NCI-H524 treated with DMSO at 0.1 percent for 48 hours (cell line): ENCODE data around the gene COMMD8.
A peak's percentile ranks its signal among the peaks of the same experiment; 100 is the strongest.
"Not testable (repeated sequence)": the region's sequence is repeated elsewhere in the genome, so short reads cannot be mapped to it uniquely, and the experiment has no call there.

Experiments
- DNase-seq: peaks from one replicate; lab custom pipeline; 2025; lab: John Stamatoyannopoulos, UW

Gene COMMD8

DNA sequence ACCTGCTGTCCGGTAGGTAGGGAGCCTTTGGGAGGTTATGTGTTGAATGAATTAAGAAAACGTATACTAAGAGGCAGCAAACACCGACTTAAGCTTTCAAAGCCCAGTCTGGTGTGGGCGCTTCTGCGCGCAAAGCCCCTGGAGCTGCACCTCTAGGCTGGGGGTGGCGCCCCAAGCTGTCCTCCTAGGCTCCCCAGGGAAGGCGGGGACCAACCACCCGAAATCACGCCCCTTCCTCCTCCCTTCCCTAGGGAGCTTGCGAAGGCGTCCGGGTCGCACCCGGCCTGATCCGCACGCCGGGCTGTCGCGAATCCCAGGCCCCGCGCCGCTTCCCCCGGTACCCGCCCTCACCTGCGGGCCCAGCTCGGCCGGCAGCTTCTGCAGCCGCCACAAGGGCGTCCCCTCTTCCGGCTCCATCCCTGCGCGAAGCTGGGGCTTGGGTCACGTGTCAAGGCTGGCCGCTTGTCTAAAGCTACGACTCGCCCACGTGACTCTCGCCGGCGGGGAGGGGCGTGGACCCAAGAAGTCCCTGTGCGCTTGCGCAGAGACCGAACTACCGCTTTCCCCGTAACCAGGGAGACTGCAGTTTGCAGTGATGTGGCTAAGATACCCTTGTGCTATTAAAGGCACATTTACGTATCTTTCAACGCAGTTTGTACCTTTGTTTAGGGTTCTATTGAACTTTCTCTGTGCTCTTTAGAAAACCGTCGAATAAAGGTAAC is at the start of gene COMMD8:
TSS of gene COMMD8 (minus strand) at position 468 of the 722 bp plus-strand sequence. CDS start at position 417, 51 bp downstream.
- DNase-seq, result peak; percentile 63

DNA sequence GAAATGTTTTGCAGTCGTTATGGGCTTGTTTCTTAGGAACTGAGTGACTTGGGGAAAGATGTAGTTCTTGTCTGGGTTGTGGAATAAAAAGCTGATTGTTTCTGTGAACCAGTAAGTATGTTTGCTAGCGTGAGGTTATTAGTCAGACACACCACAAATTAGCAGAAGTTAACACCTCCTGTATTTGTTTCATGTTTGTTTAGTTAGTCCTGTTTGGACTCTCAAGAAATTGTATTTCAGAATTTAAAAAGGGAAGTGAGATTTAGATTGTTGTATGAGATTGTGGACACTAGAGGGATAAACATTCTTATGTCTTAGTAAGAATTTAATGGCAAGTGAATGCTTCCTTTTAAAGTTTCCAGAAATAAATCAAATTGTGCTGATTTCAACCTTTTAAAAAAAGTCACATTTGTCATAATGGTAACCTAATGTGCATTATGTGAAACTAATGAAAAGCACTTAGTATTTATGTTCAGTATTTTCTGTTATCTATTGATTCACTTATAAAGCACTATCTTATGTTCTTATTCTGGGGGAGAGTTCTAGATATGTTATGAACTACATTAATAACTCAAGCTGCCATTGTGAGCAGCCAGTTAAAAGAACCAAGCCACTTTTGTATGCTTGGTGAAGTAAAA is 47.1 kb upstream of the COMMD8 start:
- no peak for DNase-seq

DNA sequence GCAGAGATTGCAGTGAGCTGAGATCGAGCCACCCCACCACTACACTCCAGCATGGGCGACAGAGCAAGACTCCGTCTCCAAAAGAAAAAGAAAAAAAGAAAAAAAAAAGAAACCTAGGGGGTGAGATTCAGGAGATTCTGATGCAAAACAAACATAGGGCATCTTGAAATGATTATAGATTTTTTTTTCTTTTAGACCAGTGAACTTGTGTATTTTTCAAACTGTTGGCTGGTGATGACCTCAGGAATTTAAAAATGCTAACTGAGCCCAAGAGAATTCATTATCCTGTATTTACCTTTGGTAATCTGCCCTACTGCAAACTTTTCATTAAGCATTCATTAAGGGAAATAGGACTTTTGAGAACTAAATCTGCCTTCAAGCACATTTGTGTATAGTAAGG is 42.2 kb upstream of the COMMD8 start:
- no peak for DNase-seq

DNA sequence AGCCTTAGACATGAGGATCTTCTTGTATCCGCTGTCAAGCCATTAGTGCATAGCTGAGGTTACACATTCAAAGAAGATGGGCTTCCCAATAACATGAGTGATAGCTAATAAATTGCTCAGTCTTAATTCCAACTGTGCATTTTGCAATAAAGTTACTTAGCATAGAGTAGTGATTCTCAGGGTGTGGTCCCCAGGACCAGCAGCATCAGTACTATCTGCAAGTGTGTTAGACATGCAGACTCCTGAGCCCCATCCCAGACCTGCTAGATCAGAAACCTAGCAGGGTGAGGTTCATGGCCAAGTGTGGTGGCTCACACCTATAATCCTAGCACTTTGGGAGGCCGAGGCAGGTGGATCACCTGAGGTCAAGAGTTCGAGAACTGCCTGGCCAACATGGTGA is 41.6 kb upstream of the COMMD8 start:
- DNase-seq, result no peak

DNA sequence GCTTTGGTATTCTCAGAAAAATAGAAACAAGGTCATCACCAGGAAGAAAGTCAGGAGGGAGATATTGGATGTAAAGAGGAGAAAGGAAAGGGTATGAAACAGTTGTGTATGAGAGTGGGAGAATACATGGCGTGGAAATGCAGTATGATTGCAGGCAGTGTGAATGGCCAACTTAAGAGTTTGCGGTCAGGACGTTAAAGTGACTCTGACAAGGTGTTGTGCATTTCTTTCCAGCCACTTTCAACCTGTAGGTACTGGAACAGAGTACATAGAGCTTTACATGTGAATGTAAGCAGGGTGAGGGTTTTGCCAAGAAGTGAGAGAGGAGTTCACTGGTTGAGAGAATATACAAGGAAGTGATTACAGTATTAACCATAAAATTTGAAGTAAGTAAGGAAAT is 37.3 kb upstream of the COMMD8 start:
- DNase-seq, result no peak

DNA sequence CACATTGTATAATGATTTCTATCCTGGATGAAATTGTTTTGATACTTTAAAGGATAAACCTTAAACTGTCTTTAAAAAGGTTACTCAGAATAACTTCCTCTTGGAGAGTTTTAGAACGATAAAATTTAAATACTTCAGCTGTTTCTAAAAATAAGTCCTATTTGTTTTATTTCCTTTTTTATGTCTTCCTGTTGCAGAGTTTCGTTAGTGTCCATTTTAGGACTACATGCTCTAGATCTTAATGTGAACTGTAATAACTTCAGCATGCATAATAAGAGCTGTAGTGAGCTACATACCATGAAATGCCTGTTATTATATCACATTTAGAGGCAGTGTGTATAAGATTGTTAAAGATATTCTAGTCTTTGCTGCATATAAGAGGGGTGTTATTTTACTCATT is 36.2 kb upstream of the COMMD8 start:
- DNase-seq, result no peak

DNA sequence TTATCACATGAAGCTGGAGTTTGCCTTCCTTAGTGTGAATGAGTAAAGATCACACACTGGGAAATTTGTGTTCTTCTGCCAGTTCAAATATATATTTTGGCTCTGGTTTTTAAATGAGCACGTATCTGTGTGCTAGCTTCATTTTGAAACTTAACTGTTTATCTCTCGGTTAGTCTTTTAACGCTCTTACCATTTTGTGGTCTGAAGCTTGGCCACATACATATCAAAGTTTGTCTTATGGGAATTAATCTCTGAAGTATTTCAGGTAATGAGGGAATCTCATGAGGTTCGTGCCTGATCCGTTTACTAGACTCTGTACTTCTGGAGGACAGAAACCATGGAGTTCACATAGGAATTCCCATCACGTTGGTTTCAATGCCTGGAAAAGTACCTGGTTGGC is 35.4 kb upstream of the COMMD8 start:
- DNase-seq, result no peak

DNA sequence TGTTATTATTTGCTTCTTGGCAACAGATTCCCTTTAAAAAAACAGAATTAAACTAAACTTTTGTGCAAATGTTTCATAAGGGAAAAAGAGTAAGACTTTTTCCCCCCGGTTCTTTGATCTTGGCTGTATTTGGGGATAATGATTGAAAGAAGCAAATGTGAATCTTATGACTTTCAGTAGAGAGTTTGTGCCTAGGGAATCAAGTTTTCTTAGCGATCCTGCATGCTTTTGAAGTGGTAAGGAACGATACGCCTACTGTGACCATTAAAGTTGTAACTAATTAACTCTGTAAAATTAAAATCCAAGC is 30.6 kb upstream of the COMMD8 start:
- DNase-seq, result no peak

DNA sequence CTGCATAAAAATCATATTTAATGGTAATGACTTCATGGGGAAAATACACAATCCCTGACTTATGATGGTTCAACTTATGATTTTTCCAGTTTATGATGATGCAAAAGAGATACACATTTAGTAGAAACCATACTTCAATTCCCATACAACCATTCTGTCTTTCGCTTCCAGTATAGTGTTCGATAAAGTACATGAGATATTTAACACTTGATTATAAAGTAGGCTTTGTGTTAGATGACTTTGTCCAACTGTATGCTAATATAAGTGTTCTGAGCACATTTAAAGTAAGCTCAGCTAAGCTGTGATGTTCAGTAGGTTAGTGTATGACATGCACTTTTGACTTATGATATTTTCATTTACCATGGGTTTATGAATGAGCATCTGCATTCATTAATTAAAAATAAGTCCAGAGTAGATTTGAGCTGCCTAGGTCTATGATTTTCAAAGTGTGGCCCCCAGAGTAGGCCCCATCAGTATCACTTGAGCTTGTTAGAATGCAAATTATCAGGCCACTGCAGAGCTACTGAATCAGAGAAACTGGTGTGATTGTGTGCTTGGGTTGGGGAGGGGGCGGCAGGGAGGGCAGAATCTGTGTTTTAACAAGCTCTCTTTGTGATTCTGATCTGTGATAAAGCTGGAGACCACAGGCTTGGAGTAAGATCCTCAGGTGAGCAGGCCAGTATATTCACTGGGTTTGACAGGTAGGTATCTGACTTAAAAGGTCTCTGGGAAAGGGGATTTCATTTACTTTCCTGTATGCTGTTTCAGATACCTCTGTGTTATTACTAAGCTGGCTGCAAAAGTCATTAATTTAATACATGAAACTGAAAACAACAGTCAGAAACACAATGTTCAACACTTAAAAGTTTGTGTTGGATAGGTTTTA is 30.0 kb upstream of the COMMD8 start:
- DNase-seq, result no peak

DNA sequence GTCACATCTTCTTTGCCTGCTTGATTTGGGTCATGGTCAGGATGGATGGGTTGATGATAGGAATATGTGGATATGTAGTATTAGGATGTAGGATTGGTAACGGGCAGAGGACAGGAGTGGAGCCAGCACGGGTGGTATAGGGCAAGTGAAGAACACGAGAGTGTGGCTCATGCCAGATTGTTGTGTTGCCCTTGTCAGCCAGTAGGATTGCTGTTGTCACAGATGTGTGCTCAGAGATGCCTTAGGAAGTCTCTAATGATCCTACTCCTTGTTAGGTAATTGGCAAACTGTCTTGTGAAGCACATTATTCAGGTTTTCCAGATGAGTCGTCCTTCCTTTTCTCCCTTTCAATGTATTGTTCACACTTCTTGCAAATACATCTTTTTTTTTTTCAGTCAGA is 27.0 kb upstream of the COMMD8 start:
- DNase-seq, result no peak

DNA sequence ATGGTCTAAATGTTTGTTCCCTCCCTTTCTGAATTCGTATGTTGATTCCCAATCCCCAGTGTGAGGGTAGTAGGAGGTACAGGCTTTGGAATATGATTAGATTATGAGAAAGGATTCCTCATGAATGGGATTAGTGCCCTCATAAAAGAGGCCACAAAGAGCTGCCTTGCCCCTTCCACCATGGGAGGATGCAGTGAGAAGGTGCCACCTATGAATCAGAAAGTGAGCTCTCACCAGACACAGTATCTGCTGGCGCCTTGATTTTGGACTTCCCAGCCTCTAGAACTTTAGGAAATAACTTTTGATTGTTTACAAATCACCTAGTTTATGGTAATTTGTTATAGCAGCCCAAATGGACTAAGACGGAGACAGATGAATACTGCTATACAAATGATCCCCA is 25.2 kb upstream of the COMMD8 start:
- no peak for DNase-seq

DNA sequence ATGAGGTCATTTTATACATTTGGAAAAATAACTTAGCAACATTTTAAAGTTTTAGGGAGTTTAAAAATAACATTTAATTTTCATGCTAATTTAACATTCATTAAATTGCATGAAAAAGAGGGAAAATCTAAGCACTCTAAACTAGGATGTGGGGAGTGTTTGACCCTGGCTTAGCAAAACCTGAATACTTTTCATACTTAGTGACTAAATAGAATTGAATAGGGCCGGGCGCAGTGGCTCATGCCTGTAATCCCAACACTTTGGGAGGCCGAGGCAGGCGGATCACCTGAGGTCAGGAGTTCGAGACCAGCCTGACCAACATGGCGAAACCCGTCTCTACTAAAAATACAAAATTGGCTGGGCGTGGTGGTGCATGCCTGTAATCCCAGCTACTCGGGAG is 23.2 kb upstream of the COMMD8 start:
- DNase-seq, result not testable (repeated sequence)

DNA sequence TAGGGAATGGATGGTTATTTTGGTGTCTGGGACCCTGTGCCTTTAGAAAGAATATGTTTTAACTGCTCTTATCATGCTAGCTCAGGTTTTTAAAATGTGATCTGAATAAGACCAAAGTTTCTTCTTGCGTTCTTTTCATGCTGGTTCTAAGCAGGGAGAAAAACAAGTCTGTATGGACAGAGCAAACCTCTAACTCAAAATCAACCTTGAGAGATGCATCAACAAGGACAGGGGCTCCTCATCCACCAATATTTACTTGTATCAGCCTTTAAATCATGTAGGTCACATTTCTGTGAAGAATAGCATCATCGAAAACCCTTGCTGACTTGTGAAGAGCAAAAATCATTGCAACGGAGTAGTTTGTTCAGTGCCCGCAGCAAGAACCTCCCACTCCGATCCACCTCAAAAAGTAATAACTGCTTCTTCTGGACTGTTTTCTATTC is 22.8 kb upstream of the COMMD8 start:
- no peak for DNase-seq

DNA sequence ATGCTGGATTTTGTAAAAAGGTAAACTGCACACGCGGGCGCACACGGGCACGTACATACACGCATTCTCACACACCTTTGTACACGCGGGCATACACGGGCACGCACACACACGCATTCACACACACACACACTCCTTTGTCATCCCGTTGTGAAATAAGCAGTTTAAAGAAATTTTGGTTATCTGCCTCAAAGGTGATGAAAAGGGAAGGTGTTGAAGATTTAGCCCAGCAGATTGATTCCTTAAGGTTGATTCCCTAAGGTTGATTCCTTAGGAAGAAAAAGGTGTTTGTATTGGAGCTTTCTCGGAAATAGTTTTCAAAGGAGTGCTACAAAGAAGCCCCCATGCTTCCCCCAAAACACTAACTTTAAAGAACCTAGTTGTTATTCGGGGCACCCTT is 22.3 kb upstream of the COMMD8 start:
- no peak for DNase-seq

DNA sequence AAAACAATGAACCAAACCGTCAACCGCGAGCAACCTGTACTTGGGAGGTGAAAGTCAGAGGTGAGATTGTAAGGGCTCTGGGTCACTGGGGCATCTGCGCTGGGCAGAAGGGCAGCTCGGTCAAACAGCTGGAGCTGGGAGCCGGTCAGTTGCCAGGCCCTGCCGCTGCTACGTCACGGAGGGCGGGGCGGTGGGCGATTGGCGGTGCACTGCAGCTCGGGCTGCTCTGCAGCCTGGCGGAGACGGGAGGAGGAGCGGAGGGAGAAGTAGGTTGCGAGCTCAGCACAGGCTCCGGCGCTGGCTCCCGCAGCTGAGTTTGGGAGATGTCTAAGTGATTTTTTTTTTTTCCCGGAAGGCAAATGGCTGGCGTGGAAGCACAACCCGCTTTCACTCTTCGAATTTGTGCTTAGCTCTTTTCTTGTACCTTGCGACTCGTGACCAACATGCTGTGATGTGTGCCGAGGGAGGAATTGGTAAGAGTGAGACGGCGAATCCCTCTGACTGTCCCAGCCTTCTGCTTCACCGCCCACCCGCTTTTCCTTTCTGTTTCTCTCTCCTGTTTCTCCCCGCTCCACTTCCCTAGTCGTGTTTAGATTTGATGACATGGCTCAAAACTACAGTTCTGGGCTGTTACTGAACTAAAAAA is 21.7 kb upstream of the COMMD8 start, which contains the start of gene ATP10D:
TSS of gene ATP10D (plus strand) at position 229 of the 646 bp plus-strand sequence. CDS start 27,266 bp downstream, outside the sequence.
- peak; percentile 37 for DNase-seq

DNA sequence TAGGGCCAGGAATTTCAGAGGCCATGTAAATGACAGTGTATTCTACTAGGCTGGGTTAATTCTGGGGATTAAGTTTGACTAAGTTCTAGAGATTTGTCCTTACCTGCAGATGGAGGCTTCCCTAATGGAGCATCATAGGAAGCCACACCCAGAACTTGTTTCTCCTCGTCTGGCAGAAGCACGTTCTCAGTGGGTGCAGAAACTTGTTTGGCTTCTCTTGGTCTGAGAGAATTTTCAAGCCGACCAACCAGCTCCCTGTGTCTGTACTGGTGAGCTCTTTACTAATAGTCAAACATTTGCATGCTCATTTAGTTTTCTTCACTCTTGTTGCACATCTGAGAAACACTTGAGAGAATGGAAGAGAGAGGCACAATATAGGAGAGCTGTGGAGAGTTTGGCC is 20.7 kb upstream of the COMMD8 start:
- DNase-seq, result no peak

DNA sequence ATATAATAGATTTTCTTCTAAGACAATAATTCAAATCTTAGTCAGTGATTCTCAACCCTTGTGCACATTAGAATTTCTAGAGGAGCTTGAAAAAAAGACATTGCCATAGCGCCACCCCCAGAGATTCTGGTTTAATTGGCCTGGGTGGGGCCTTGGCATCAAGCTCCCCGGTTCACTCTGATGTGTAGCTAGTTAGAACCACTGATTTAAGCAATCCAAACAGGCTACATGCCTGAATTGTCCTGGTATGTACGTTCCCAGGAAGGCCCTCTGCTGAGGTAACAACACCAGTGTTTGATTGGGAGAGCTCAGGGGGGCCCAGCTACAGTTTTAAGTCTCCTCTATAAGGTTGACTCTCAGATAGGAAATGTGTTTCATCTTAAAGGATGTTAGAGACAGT is 20.2 kb upstream of the COMMD8 start:
- no peak for DNase-seq

DNA sequence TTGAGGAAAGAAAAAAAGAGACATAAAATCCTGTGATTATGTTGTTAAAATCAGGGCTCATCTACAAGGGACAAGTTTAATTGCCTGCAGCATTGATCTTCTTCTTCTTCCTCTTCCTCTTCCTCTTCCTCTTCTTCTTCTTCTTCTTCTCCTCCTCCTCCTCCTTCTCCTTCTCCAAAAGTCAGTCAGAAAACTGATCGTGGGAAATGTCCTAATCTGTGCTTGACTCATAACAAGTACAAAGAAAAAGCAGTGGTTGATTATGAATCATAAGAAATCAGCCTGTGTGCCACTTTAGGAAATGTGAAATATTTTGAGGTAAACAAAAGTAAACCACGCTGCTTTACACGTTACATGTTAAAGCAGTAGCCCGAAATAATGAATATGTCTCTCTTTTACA is 18.8 kb upstream of the COMMD8 start:
- DNase-seq, result no peak

DNA sequence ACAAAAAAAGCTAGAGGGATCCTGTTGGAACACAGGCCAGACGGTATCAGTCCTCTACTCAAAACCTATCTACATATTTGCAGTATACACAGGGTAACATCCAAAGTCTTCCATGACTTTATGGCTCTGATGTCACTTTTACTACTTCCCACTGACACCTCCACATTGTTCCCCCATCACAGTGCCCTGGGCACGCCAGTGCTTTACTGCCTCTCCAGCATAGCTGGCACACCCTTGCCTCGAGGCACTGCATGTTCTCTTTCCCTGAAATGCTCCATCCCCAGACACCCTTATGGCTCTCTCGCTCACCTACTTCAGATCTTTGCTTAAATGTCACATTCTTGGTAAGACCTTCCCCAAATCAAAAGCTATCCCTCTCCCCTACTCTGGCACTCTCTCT is 15.3 kb upstream of the COMMD8 start:
- no peak for DNase-seq

DNA sequence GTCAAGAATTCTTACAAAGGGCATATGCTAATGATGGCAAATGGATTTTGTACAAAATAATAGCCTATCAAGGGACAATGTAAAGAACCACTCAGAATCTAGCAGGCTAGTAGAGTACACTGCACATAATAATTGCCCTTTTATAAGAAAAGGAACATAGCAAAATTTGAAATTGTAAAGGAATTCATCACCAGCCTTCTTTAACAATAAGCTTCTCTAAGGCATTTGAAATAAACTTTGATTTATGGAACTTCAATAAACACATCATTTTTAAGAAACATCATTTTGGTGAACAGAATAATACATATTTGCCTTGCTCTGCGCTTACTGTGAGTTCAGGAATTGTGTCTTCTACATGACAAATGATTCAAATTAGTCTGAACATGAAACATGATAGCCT is 11.9 kb upstream of the COMMD8 start:
- DNase-seq, result no peak

DNA sequence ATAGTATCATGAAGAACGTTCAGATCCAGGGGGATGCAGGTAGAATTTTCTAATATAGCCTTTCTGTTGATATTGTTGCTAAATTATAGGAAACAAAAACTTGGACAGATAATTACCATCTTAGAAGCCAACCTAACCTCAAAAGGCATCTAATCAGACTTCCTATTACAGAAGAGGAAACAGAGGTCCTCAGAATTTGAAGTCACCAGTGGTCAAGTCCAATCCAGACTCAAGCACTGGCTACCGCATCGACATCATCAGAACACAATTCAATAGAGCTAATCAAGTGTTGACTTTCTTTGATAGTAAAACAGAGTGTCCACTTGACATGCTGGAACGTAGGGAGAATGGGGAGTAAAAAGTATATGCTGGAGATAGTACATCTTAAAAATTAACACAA is 11.3 kb upstream of the COMMD8 start:
- DNase-seq, result no peak

DNA sequence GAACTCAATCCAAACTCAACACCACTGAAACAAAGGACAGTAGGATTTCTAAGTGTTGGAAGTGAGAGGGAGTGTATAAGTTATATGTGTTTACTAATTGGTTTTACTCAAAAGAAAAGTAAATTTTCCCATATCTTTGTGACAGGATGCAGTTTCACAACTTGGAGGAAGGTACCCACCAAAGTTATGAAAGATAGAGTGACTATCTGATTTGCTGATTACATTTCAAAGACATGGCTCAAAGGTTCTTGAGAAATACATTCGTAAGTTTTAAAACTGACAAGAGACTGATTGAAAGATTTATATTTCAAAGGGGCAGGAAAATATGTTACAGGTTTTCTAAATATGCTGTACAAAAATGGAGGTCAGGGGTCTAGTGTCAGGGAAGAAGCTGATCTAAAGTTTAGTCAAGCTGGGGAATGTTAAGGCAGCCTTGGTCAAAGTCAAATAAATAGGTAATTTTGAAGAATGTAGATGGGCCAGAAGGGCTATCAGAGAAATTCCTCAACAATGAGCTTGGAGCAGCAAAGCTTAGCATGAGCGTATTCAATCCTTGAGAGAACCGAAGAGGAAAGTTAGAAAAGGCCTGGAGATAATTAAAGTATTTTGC is 9.7 kb upstream of the COMMD8 start:
- DNase-seq, result no peak
